PC-3 (cell line): Measurements from ENCODE around the gene FSD1L. TPM values are rescaled to one million over a fixed set of nuclear protein-coding genes. Genes with fewer than 3 reads are reported as not detected.

Source experiments
- ATAC-seq: fragments of 200-7000 bp; cut with Tn5 transposase; 2 replicates; pipeline ENCODE4 v1.9.1; 2020; ENCODE audit warnings: mild to moderate bottlenecking, moderate library complexity
- BruUV-seq: library from RNA; stranded (reverse); fragments of 400-500 nt; replicated peaks from 2 replicates; lab custom pipeline; 2021; lab: Mats Ljungman, UMichigan
- CTCF ChIA-PET: fragments of 300-600 bp; sonication (Branson Sonifier 250); formaldehyde crosslinking; loops from one replicate; lab custom pipeline; 2022; ENCODE audit warnings: antibody characterized with exemption; lab: Charles Lee
- POLR2A ChIA-PET: fragments of 300-600 bp; sonication (Branson Sonifier 250); formaldehyde crosslinking; loops from one replicate; lab custom pipeline; 2022; ENCODE audit warnings: antibody characterized with exemption; ENCODE audit not compliant: unreplicated experiment; lab: Charles Lee
- DNase-seq: peaks from one replicate; pipeline ENCODE4 v3.0.0-alpha.2; 2015
- H2AFZ ChIP-seq: fragments of 300-600 bp; sonication (generic); 2 replicates; pipeline ENCODE4 v1.6.0; 2016; ENCODE audit warnings: antibody characterized with exemption, low read length
- H3F3A ChIP-seq: fragments of 300-600 bp; sonication (generic); one replicate; pipeline ENCODE4 v1.6.0; 2017; ENCODE audit warnings: antibody characterized with exemption, low read length, control low read depth, mild to moderate bottlenecking; ENCODE audit not compliant: unreplicated experiment
- H3K27ac ChIP-seq: fragments of 300-600 bp; sonication (generic); 2 replicates; pipeline ENCODE4 v1.5.1; 2016; ENCODE audit warnings: mild to moderate bottlenecking, low read length
- H3K27me3 ChIP-seq: fragments of 300-600 bp; sonication (generic); 2 replicates; pipeline ENCODE4 v1.6.1; 2016; ENCODE audit warnings: low read length, mixed read lengths
- H3K36me3 ChIP-seq: fragments of 300-600 bp; sonication (generic); 2 replicates; pipeline ENCODE4 v1.6.1; 2016; ENCODE audit warnings: low read depth, mixed run types, low read length, mixed read lengths
- H3K4me1 ChIP-seq: fragments of 300-600 bp; sonication (generic); 2 replicates; pipeline ENCODE4 v1.5.1; 2016; ENCODE audit warnings: low read length; ENCODE audit not compliant: insufficient read depth
- H3K4me2 ChIP-seq: fragments of 300-600 bp; sonication (generic); 2 replicates; pipeline ENCODE4 v1.6.0; 2016; ENCODE audit warnings: low read length
- H3K4me3 ChIP-seq: fragments of 300-600 bp; sonication (generic); 2 replicates; pipeline ENCODE4 v1.5.1; 2016; ENCODE audit warnings: mild to moderate bottlenecking, low read length, mixed read lengths
- H3K79me2 ChIP-seq: fragments of 300-600 bp; sonication (generic); 2 replicates; pipeline ENCODE4 v1.6.1; 2017; ENCODE audit warnings: low read length, mixed read lengths
- H3K9ac ChIP-seq: fragments of 300-600 bp; sonication (generic); 2 replicates; pipeline ENCODE4 v1.6.0; 2016; ENCODE audit warnings: mild to moderate bottlenecking, low read length
- H3K9me2 ChIP-seq: fragments of 300-600 bp; sonication (generic); replicated peaks from 2 replicates; pipeline ENCODE4 v1.6.1; 2016; ENCODE audit warnings: mixed run types, low read length, mixed read lengths
- H3K9me3 ChIP-seq: fragments of 300-600 bp; sonication (generic); 2 replicates; pipeline ENCODE4 v1.6.1; 2016; ENCODE audit warnings: low read length, mixed read lengths
- H4K20me1 ChIP-seq: fragments of 300-600 bp; sonication (generic); 2 replicates; pipeline ENCODE4 v1.6.1; 2016; ENCODE audit warnings: low read length, mixed read lengths
- EZH2 ChIP-seq: fragments of 300-600 bp; sonication (generic); IDR thresholded peaks from one replicate; pipeline ENCODE4 v1.6.1; 2017; ENCODE audit warnings: antibody characterized with exemption, mild to moderate bottlenecking, low read length; ENCODE audit not compliant: unreplicated experiment
- EZH2phosphoT487 ChIP-seq: fragments of 300-600 bp; sonication (generic); IDR thresholded peaks from 2 replicates; pipeline ENCODE4 v1.6.1; 2018; ENCODE audit warnings: mild to moderate bottlenecking, antibody characterized with exemption, low read length, borderline replicate concordance
- intact Hi-C: fragments of 100-400 bp; cut with micrococcal nuclease; formaldehyde crosslinking; loops from 2 replicates; pipeline ENCODE4 v1.9.0; 2023
- total RNA-seq: library from RNA; depleted of rRNA; stranded (reverse); fragments of >200 nt; gene quantifications from 2 replicates; pipeline ENCODE4 v1.2.3, GENCODE V29; 2014
- TF ChIP-seq, protein P1 (sequence below): fragments of 300-600 bp; sonication (generic); conservative IDR thresholded peaks from 2 replicates; pipeline ENCODE4 v1.5.1; 2017; ENCODE audit warnings: antibody characterized with exemption, low read depth, mild to moderate bottlenecking, low read length

Gene FSD1L
- total RNA-seq, 1 experiment from 2014 or later, result 1.7 TPM

DNA sequence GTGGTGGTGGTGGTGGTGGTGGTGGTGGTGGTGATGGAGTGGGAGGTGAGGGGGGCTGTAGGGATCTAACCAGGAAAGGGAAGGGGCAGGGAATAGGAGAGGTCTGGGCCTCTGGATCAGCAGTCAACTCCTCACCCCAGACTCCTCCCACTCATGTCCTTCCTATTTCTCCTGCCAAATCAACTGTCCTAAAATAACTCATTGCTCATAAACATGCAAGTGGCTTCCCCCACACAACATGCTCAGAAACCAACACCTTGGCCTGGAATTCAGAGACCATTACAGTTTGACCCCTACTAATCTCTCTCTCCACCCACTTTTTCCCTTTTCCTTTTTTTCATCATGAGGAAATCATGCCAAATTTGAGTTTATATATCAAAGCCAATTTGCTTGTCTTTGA, 8.4 kb upstream of the FSD1L start:
- no peak overlapping the region for H3K27ac ChIP-seq
- no peaks in the 10 kb centered on the region for H3F3A ChIP-seq
- TF ChIP-seq, protein P1, sequence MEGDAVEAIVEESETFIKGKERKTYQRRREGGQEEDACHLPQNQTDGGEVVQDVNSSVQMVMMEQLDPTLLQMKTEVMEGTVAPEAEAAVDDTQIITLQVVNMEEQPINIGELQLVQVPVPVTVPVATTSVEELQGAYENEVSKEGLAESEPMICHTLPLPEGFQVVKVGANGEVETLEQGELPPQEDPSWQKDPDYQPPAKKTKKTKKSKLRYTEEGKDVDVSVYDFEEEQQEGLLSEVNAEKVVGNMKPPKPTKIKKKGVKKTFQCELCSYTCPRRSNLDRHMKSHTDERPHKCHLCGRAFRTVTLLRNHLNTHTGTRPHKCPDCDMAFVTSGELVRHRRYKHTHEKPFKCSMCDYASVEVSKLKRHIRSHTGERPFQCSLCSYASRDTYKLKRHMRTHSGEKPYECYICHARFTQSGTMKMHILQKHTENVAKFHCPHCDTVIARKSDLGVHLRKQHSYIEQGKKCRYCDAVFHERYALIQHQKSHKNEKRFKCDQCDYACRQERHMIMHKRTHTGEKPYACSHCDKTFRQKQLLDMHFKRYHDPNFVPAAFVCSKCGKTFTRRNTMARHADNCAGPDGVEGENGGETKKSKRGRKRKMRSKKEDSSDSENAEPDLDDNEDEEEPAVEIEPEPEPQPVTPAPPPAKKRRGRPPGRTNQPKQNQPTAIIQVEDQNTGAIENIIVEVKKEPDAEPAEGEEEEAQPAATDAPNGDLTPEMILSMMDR, result no peak
- DNase-seq, result no peak
- POLR2A ChIA-PET, result no interaction called here
- H3K4me1 ChIP-seq, result no peaks in the 10 kb centered on the region
- no peaks in the 10 kb centered on the region for H3K36me3 ChIP-seq
- H3K4me3 ChIP-seq, result no peak overlapping the region
- no peak for ATAC-seq
- intact Hi-C loops, result no loop called here
- no peak overlapping the region for H3K9ac ChIP-seq
- no peaks in the 10 kb centered on the region for H3K79me2 ChIP-seq
- H3K9me2 ChIP-seq, result no peaks in the 10 kb centered on the region
- no peaks in the 10 kb centered on the region for H3K27me3 ChIP-seq
- BruUV-seq, result no TSS peak
- CTCF ChIA-PET, result no interaction called here
- no peaks in the 10 kb centered on the region for H3K9me3 ChIP-seq
- no peak overlapping the region for H3K4me2 ChIP-seq
- H4K20me1 ChIP-seq, result no peaks in the 10 kb centered on the region
- no peak overlapping the region for H2AFZ ChIP-seq

DNA sequence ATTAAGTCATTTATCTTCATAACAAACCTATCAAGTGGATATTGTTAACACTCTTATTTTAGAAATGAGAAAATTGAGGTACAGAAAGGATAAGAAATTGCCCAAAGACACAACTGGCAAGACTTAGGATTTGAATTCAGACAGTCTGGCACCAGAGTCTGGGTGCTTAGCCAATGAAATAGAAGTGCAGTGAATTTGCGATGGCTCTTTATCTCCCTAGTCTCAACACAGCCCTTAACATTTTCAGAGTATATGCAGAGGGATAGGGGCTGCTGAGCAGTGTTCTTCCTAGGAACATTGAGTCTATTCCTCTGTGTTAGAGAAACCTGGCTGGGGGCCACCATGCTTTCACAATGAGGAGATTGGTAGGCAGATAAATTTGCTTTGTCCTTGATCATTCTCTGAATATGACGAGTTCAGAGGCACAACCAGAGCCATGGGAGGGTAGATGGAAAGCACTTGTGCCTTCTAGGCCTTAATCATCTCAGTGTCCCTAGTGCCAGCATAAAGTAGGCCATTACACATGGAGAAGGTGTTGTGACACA, 6.1 kb upstream of the FSD1L start:
- H3K4me3 ChIP-seq, result no peak overlapping the region
- BruUV-seq, result no TSS peak
- DNase-seq, result no peak
- no peaks in the 10 kb centered on the region for H3K9me3 ChIP-seq
- TF ChIP-seq EZH2phosphoT487, result no peak
- TF ChIP-seq, protein P1, result no peak
- CTCF ChIA-PET, result no interaction called here
- no peaks in the 10 kb centered on the region for H3K36me3 ChIP-seq
- H3K27me3 ChIP-seq, result no peaks in the 10 kb centered on the region
- H3K4me2 ChIP-seq, result no peak overlapping the region
- POLR2A ChIA-PET, result no interaction called here
- no peaks in the 10 kb centered on the region for H4K20me1 ChIP-seq
- no peak overlapping the region for H2AFZ ChIP-seq
- no peaks in the 10 kb centered on the region for H3K79me2 ChIP-seq
- intact Hi-C loops, result no loop called here
- H3K9ac ChIP-seq, result no peak overlapping the region
- no peak overlapping the region for H3K27ac ChIP-seq
- no peaks in the 10 kb centered on the region for H3F3A ChIP-seq
- no peaks in the 10 kb centered on the region for H3K9me2 ChIP-seq
- no peaks in the 10 kb centered on the region for H3K4me1 ChIP-seq
- no peak for ATAC-seq

DNA sequence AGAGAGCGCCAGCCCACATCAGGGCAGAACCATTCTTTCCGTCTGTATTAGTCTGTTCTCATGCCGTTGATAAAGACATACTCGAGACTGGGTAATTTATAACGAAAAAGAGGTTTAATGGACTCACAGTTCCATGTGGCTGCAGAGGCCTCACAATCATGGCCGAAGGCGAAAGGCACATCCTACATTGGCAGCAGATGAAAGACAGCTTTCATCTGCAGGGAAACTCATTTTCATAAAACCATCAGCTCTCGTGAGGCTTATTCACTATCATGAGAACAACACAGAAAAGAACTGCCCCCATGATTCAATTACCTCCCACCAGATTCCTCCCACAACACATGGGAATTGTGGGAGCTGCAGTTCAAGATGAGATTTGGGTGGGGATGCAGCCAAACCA, 4.7 kb upstream of the FSD1L start:
- Histone ChIP-seq H3K4me2 (no peak overlapping the region), H3K27me3 (no peaks in the 10 kb centered on the region), H3F3A (no peaks in the 10 kb centered on the region), H3K9ac (no peak overlapping the region), H3K4me3 (no peak overlapping the region), H3K4me1 (no peaks in the 10 kb centered on the region), H3K9me2 (no peaks in the 10 kb centered on the region), H4K20me1 (no peaks in the 10 kb centered on the region), H3K9me3 (no peaks in the 10 kb centered on the region), H3K79me2 (no peaks in the 10 kb centered on the region), H3K27ac (no peak overlapping the region), H3K36me3 (no peaks in the 10 kb centered on the region), H2AFZ (no peak overlapping the region)
- ATAC-seq (no peak), DNase-seq (no peak)
- intact Hi-C loops, result no loop called here
- CTCF ChIA-PET, result no interaction called here
- POLR2A ChIA-PET, result no interaction called here
- TF ChIP-seq EZH2phosphoT487, result no peak
- TF ChIP-seq, protein P1, result no peak
- no peak for TF ChIP-seq EZH2
- no TSS peak for BruUV-seq
